Keratinocyte (primary cell): Measurements from ENCODE around the gene CTNND2. TPM values are rescaled to one million over a fixed set of nuclear protein-coding genes. Genes with fewer than 3 reads are reported as not detected.

Source experiments
- DNase-seq: peaks from one replicate; pipeline ENCODE4 v3.0.0-alpha.2; 2011; ENCODE audit warnings: low read depth, missing footprints, low spot score
- FAIRE-seq: peaks from 2 replicates; lab custom pipeline; 2011; peaks lifted over from hg19 to GRCh38; lab: Jason Lieb, UNC
- H2AFZ ChIP-seq: 2 replicates; pipeline ENCODE4 v1.6.0; 2012; ENCODE audit warnings: low read length, control low read depth, inconsistent platforms; ENCODE audit not compliant: control insufficient read depth
- H3K27ac ChIP-seq: 2 replicates; pipeline ENCODE4 v1.5.1; 2011; ENCODE audit warnings: low read length; ENCODE audit not compliant: control insufficient read depth, insufficient read depth
- H3K27me3 ChIP-seq: 3 replicates; pipeline ENCODE4 v1.6.0; 2011; ENCODE audit warnings: low read length; ENCODE audit not compliant: control insufficient read depth, insufficient read depth; ENCODE audit errors: extremely low read depth
- H3K36me3 ChIP-seq, 2 experiments: 2 replicates in 1 of 2; 3 replicates in 1 of 2; pipeline ENCODE4 v1.5.1; 2011; ENCODE audit warnings: low read length in 2 of 2, mild to moderate bottlenecking in 1 of 2; ENCODE audit not compliant: control insufficient read depth in 2 of 2, insufficient read depth in 2 of 2; ENCODE audit errors: extremely low read depth in 1 of 2
- H3K4me1 ChIP-seq: 3 replicates; pipeline ENCODE4 v1.5.1; 2011; ENCODE audit warnings: low read length; ENCODE audit not compliant: control insufficient read depth, insufficient read depth; ENCODE audit errors: extremely low read depth
- H3K4me2 ChIP-seq: 3 replicates; pipeline ENCODE4 v1.6.0; 2011; ENCODE audit warnings: low read depth, low read length; ENCODE audit not compliant: control insufficient read depth, insufficient read depth; ENCODE audit errors: extremely low read depth
- H3K4me3 ChIP-seq, 3 experiments: fragments of 200-600 bp in 1 of 3; sonication (generic) in 1 of 3; 2 replicates in 2 of 3; 3 replicates in 1 of 3; pipeline ENCODE4 v1.5.1; 2011 to 2016; ENCODE audit warnings: low read length in 3 of 3, mild to moderate bottlenecking in 3 of 3, control low read depth in 2 of 3, inconsistent platforms in 1 of 3, low read depth in 1 of 3, mixed read lengths in 1 of 3, mixed run types in 1 of 3, moderate library complexity in 1 of 3; ENCODE audit not compliant: control insufficient read depth in 2 of 3, insufficient read depth in 2 of 3; ENCODE audit errors: extremely low read depth in 1 of 3
- H3K79me2 ChIP-seq: 2 replicates; pipeline ENCODE4 v1.6.0; 2012; ENCODE audit warnings: low read length; ENCODE audit not compliant: control insufficient read depth, insufficient read depth
- H3K9ac ChIP-seq: 3 replicates; pipeline ENCODE4 v1.6.0; 2011; ENCODE audit warnings: low read length; ENCODE audit not compliant: control insufficient read depth, insufficient read depth; ENCODE audit errors: extremely low read depth
- H3K9me1 ChIP-seq: 3 replicates; pipeline ENCODE4 v1.6.0; 2011; ENCODE audit warnings: low read length; ENCODE audit not compliant: control insufficient read depth, insufficient read depth; ENCODE audit errors: extremely low read depth
- H3K9me3 ChIP-seq: 2 replicates; pipeline ENCODE4 v1.5.1; 2012; ENCODE audit warnings: low read depth, low read length; ENCODE audit not compliant: control insufficient read depth
- H4K20me1 ChIP-seq: 3 replicates; pipeline ENCODE4 v1.6.0; 2011; ENCODE audit warnings: low read length; ENCODE audit not compliant: control insufficient read depth, insufficient read depth; ENCODE audit errors: extremely low read depth
- CTCF ChIP-seq, 3 experiments: IDR thresholded peaks in 1 of 3; conservative IDR thresholded peaks in 1 of 3; optimal IDR thresholded peaks in 1 of 3; 2 replicates in 2 of 3; 3 replicates in 1 of 3; pipeline versions ENCODE3 to v1.5.1; 2011; ENCODE audit warnings: low read length in 3 of 3, mild to moderate bottlenecking in 3 of 3, moderate library complexity in 2 of 3, control low read depth in 1 of 3, inconsistent platforms in 1 of 3; ENCODE audit not compliant: insufficient read depth in 2 of 3; ENCODE audit errors: extremely low read depth in 1 of 3
- EZH2 ChIP-seq: IDR thresholded peaks from one replicate; pipeline ENCODE4 v1.6.1; 2012; ENCODE audit warnings: inconsistent platforms, mild to moderate bottlenecking, low read length, moderate library complexity
- dilution Hi-C: fragments of 300-500 bp; cut with MboI; formaldehyde crosslinking; loops from one replicate; pipeline ENCODE4 v1.7.0; 2020; ENCODE audit warnings: low sequenced_read_pairs; ENCODE audit not compliant: extremely low pct_ligation_motif_present
- polyA plus RNA-seq, 5 experiments: library from polyadenylated mRNA; depleted of rRNA in 3 of 5; stranded (reverse) in 3 of 5; stranded (forward) in 1 of 5; unstranded in 1 of 5; fragments of >200 nt; gene quantifications; 1 replicate in 1 of 5; 2 replicates in 3 of 5; 3 replicates in 1 of 5; pipeline versions ENCODE4 v1.2.1 to v1.2.3, GENCODE V29; 2011 to 2012; ENCODE audit warnings: missing spikeins in 2 of 5, low read depth in 1 of 5, low replicate concordance in 1 of 5

Gene CTNND2
- polyA plus RNA-seq, 1 donor (not counting 4 experiments of a cell fraction or from before 2014, with no cell fraction given) = not detected

- H3K4me2 ChIP-seq = peak overlapping the region; percentile 56
- no peaks in the 10 kb centered on the region for H3K79me2 ChIP-seq
- TF ChIP-seq CTCF (optimal IDR thresholded peaks at IDR 0.05 in 1 of 3, IDR thresholded peaks at IDR 0.05 in 1 of 3, conservative IDR thresholded peaks at IDR 0.05 in 1 of 3; ENCODE audit: extremely low read depth in 1 of 3, insufficient read depth in 2 of 3, low read length in 3 of 3) = no peak
- TF ChIP-seq EZH2 = no peak
- H3K27ac ChIP-seq = no peak overlapping the region
- H4K20me1 ChIP-seq = no peaks in the 10 kb centered on the region
- DNase-seq (no peak), FAIRE-seq (no peak)
- no peak overlapping the region for H3K9ac ChIP-seq
- H3K9me1 ChIP-seq = no peaks in the 10 kb centered on the region
- H3K36me3 ChIP-seq = no peaks in the 10 kb centered on the region
- H3K4me1 ChIP-seq = no peaks in the 10 kb centered on the region
- H3K4me3 ChIP-seq = no peak overlapping the region
- peaks cover 32% of the 10 kb centered on the region for H3K27me3 ChIP-seq
- H3K9me3 ChIP-seq = no peaks in the 10 kb centered on the region
- dilution Hi-C loops = no loop called here
- H2AFZ ChIP-seq = no peak overlapping the region
Measured at GRCh38 chr5:11385251-11385900, 518.9 kb downstream of the CTNND2 start.

- peak overlapping the region; percentile 43 for H2AFZ ChIP-seq
- no peaks in the 10 kb centered on the region for H3K4me1 ChIP-seq
- no peaks in the 10 kb centered on the region for H3K36me3 ChIP-seq
- peaks cover 32% of the 10 kb centered on the region for H3K27me3 ChIP-seq
- no peaks in the 10 kb centered on the region for H3K79me2 ChIP-seq
- no peak overlapping the region for H3K4me3 ChIP-seq
- H3K4me2 ChIP-seq = peak overlapping the region; percentile 25
- H3K9me1 ChIP-seq = no peaks in the 10 kb centered on the region
- dilution Hi-C loops = no loop called here
- no peak overlapping the region for H3K27ac ChIP-seq
- H3K9me3 ChIP-seq = no peaks in the 10 kb centered on the region
- FAIRE-seq = no peak
- H4K20me1 ChIP-seq = no peaks in the 10 kb centered on the region
- TF ChIP-seq EZH2 (peak; percentile 91), CTCF (optimal IDR thresholded peaks at IDR 0.05 in 1 of 3, IDR thresholded peaks at IDR 0.05 in 1 of 3, conservative IDR thresholded peaks at IDR 0.05 in 1 of 3; ENCODE audit: extremely low read depth in 1 of 3, insufficient read depth in 2 of 3, low read length in 3 of 3) (no peak)
- no peak for DNase-seq
- no peak overlapping the region for H3K9ac ChIP-seq
Measured at GRCh38 chr5:11384441-11385250, 519.6 kb downstream of the CTNND2 start.
